Thoracic aorta (tissue), 2 donors: ENCODE measurements around the gene STRN3. TPM values are rescaled to one million over a fixed set of nuclear protein-coding genes. Genes with fewer than 3 reads are reported as not detected.

ENCODE experiments used
- ATAC-seq: fragments of 150-250 bp; one replicate; pipeline ENCODE4 v1.8.0; 2017; ENCODE audit warnings: low read depth; ENCODE audit not compliant: insufficient number of reproducible peaks, low FRiP score
- DNase-seq: peaks from one replicate; pipeline ENCODE4 v3.0.0-alpha.2; 2020; ENCODE audit warnings: low spot score
- H3K27ac ChIP-seq, 2 donors: fragments of 200-600 bp; sonication (generic); 1 replicate in 1 of 2; 2 replicates in 1 of 2; pipeline ENCODE4 v1.5.1; 2016; ENCODE audit warnings: mild to moderate bottlenecking in 2 of 2, moderate library complexity in 2 of 2
- H3K27me3 ChIP-seq: fragments of 200-600 bp; sonication (generic); replicated peaks from 2 replicates; pipeline ENCODE4 v1.6.0; 2016; ENCODE audit warnings: mild to moderate bottlenecking; ENCODE audit not compliant: insufficient read depth
- H3K36me3 ChIP-seq: fragments of 200-600 bp; sonication (generic); one replicate; pipeline ENCODE4 v1.5.1; 2016
- H3K4me1 ChIP-seq, 2 donors: fragments of 200-600 bp; sonication (generic); 1 replicate in 1 of 2; 2 replicates in 1 of 2; pipeline versions ENCODE4 v1.5.1 to v1.6.0; 2016; ENCODE audit warnings: low read depth in 2 of 2, mild to moderate bottlenecking in 1 of 2; ENCODE audit not compliant: control insufficient read depth in 1 of 2
- H3K4me3 ChIP-seq: fragments of 200-600 bp; sonication (generic); 2 replicates; pipeline ENCODE4 v1.5.1; 2016; ENCODE audit warnings: mild to moderate bottlenecking
- H3K9me3 ChIP-seq: fragments of 200-600 bp; sonication (generic); 2 replicates; pipeline ENCODE4 v1.5.1; 2016
- total RNA-seq, 2 donors: library from RNA; depleted of rRNA; stranded (reverse); fragments of >200 nt; gene quantifications; one replicate each; pipeline versions ENCODE4 v1.1.0 to v1.2.3, GENCODE V29; 2016
- TF ChIP-seq, protein P1 (sequence below): fragments of 200-600 bp; sonication (generic); IDR thresholded peaks from one replicate; pipeline ENCODE4 v1.5.1; 2019; ENCODE audit warnings: antibody characterized with exemption

STRN3 gene
- total RNA-seq, 2 donors from 2014 or later = 39.5 to 41.2 TPM

DNA sequence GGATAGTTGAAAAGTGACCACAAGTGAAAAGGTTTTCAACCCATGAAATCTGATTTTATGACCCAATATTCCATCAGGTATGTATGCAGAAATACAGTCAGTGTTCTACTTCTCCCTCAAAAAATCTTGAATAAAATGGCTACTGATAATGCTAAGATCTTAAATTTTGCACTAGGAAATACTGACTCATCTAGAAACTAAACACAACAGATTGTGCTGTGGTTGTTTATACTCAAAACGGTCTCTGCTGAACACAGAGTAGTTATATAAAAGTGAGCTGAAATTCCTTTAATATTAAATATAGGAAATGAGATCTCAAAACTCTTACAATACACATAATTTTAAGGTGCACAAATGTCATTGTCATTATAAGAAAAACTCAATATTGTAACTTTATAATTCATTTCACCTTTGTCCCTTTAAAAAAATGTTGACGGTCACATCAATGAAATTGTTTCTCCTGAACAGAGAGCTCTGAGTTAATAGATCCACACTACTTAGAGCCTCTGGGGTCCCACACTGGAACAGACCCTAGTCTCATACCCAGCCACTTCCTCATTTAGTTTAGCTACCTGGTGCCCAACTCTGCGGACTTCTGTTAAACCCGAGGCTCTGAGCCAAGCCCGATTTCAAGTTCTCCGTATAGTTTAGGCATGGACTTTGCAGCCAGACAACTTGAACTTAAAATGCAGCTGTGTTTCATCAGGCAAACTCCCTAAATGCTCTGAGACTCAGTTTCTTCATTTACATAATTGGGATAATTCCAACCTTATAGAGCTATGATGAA, 142.5 kb downstream of the STRN3 start:
- DNase-seq = no peak
- H3K4me1 ChIP-seq = peaks cover 4 to 18% of the 10 kb centered on the region in 2 donors
- H3K9me3 ChIP-seq = no peaks in the 10 kb centered on the region
- TF ChIP-seq, protein P1, sequence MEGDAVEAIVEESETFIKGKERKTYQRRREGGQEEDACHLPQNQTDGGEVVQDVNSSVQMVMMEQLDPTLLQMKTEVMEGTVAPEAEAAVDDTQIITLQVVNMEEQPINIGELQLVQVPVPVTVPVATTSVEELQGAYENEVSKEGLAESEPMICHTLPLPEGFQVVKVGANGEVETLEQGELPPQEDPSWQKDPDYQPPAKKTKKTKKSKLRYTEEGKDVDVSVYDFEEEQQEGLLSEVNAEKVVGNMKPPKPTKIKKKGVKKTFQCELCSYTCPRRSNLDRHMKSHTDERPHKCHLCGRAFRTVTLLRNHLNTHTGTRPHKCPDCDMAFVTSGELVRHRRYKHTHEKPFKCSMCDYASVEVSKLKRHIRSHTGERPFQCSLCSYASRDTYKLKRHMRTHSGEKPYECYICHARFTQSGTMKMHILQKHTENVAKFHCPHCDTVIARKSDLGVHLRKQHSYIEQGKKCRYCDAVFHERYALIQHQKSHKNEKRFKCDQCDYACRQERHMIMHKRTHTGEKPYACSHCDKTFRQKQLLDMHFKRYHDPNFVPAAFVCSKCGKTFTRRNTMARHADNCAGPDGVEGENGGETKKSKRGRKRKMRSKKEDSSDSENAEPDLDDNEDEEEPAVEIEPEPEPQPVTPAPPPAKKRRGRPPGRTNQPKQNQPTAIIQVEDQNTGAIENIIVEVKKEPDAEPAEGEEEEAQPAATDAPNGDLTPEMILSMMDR = no peak
- H3K4me3 ChIP-seq = no peak overlapping the region
- H3K27ac ChIP-seq = no peak overlapping the region
- no peaks in the 10 kb centered on the region for H3K36me3 ChIP-seq
- no peak for ATAC-seq
- no peaks in the 10 kb centered on the region for H3K27me3 ChIP-seq

DNA sequence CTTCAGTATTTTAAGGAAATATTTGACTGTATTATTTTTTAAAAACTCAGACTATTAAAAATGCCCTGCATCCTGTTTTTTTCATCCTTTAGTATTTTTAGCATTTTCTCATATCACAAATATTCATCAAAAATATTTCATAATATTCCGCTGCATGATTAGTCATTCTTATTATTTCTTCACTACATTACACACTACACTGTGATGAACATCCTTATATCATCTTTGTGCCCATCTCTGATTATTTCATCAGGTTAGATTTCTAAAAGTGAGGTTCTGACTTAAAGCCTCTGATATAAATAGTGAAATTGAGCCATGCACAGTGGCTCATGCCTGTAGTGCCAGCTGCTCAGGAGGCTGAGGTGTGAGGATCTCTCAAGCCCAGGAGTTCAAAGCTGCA, 143.7 kb downstream of the STRN3 start:
- DNase-seq = no peak
- no peaks in the 10 kb centered on the region for H3K27me3 ChIP-seq
- no peak for ATAC-seq
- no peaks in the 10 kb centered on the region for H3K9me3 ChIP-seq
- no peak overlapping the region for H3K4me3 ChIP-seq
- H3K27ac ChIP-seq = no peak overlapping the region
- peaks cover 1 to 13% of the 10 kb centered on the region in 2 donors for H3K4me1 ChIP-seq
- H3K36me3 ChIP-seq = no peaks in the 10 kb centered on the region
- TF ChIP-seq, protein P1 = no peak

DNA sequence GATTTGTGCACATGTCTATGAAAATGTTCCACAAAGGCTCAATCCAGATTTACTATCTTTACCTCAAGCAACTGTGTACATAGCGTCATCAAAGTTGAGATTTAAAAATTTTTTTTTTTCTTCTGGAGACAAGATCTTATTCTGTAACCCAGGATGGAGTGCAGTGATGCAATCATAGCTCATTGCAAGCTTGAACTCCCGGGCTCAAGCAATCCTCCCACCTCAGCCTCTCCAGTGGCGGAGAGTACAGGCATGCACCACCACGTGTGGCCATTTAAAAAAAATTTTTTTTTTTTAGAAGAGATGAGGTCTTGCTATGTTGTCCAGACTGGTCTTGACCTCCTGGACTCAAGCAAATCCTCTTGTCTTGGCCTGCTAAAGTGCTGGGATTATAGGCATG, 149.5 kb downstream of the STRN3 start:
- DNase-seq (no peak), ATAC-seq (no peak)
- H3K27me3 ChIP-seq = peaks cover 10% of the 10 kb centered on the region
- no peaks in the 10 kb centered on the region for H3K36me3 ChIP-seq
- peaks cover 15 to 19% of the 10 kb centered on the region in 2 donors for H3K4me1 ChIP-seq
- TF ChIP-seq, protein P1 = no peak
- no peak overlapping the region for H3K27ac ChIP-seq
- H3K9me3 ChIP-seq = no peaks in the 10 kb centered on the region
- H3K4me3 ChIP-seq = no peak overlapping the region

DNA sequence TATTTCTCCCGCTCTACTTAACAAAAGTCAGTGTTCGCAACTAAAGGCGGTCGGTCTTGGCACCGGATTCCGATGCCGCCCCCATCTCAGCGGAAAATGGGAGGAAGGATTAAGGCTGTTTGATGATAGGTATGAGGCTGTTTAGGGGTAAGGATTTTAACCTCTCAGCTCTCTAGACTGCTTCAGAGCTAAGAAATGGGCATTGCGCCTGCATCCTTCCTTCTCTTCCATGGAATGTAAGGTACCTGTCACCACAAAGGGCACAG, 150.5 kb downstream of the STRN3 start:
- H3K4me3 ChIP-seq = peak overlapping the region; percentile 78
- TF ChIP-seq, protein P1 = no peak
- no peak for ATAC-seq

DNA sequence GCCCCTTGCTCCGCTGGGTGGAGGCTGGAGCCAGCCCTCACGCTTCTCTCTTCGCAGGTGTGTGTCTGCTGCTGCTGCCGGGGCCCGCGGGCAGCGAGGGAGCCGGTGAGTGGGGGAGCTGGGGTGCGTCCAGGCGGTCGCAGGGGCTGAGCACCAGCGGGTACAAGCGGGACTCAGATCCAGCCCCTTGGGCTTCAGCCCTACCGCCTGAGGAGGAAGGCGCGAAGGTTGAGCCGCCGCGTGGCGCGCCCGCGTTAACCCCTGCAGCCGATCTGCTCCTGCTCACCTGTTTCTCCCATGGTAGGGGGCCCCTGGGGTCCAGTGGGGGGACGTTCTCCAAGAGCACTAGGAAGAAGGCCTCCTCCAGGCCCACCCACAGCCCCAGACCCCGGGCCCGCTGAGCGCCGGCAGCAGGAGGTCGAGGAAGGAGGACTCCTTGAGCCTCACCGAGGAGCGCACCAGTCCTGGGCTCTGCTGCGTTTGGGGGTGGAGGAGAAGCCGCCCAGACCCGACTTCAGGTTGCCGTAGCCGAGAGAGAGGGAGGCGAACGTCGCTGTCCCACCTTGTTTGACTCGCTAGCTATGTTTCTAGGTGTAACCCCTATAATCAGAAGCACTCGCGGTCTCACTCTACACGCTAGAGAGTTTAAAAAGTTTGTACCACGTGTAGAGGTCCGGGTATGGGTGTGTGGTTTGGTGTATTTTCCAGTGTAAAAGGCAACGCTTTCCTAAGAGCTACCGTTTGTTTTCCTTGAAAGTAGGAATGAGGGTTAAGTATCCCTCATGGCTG, 151.0 kb downstream of the STRN3 start:
- no peak for DNase-seq

More for the DNA sequence above, 150.5 kb downstream of the STRN3 start:
- Histone ChIP-seq H3K4me1 (peaks cover 15 to 19% of the 10 kb centered on the region in 2 donors), H3K9me3 (no peaks in the 10 kb centered on the region), H3K27me3 (peaks cover 10% of the 10 kb centered on the region), H3K36me3 (no peaks in the 10 kb centered on the region), H3K27ac (no peak overlapping the region)
- DNase-seq = no peak

More for the DNA sequence above, 151.0 kb downstream of the STRN3 start:
- TF ChIP-seq, protein P1 = no peak
- Histone ChIP-seq H3K36me3 (no peaks in the 10 kb centered on the region), H3K4me3 (peak overlapping the region; percentile 78), H3K27ac (no peak overlapping the region), H3K4me1 (peaks cover 15 to 19% of the 10 kb centered on the region in 2 donors), H3K9me3 (no peaks in the 10 kb centered on the region), H3K27me3 (peaks cover 10% of the 10 kb centered on the region)
- no peak for ATAC-seq
